A673 (cell line): ENCODE results near the gene UBE2G1. TPM values are rescaled to one million over a fixed set of nuclear protein-coding genes. Genes with fewer than 3 reads are reported as not detected.
A peak's percentile ranks its signal among the peaks of the same experiment; 100 is the strongest.

Experiments
- BruUV-seq: library from RNA; stranded (reverse); fragments of 400-500 nt; replicated peaks from 2 replicates; lab custom pipeline; 2021; lab: Mats Ljungman, UMichigan
- CTCF ChIA-PET: fragments of 300-600 bp; sonication (Branson Sonifier 250); formaldehyde crosslinking; loops from one replicate; lab custom pipeline; 2022; ENCODE audit warnings: antibody characterized with exemption; lab: Charles Lee
- POLR2A ChIA-PET: fragments of 300-600 bp; sonication (Branson Sonifier 250); formaldehyde crosslinking; loops from one replicate; lab custom pipeline; 2022; ENCODE audit warnings: antibody characterized with exemption; ENCODE audit not compliant: low non-redundant PET; lab: Charles Lee
- DNase-seq: peaks from one replicate; pipeline ENCODE4 v3.0.0-alpha.2; 2015; ENCODE audit warnings: low spot score
- H3K27ac ChIP-seq: fragments of 200-600 bp; sonication (generic); 2 replicates; pipeline ENCODE4 v1.5.1; 2016; ENCODE audit warnings: mixed run types, low read depth, mild to moderate bottlenecking, mixed read lengths, antibody characterized with exemption, low read length; ENCODE audit not compliant: poor library complexity, severe bottlenecking
- H3K27me3 ChIP-seq: fragments of 200-600 bp; sonication (generic); replicated peaks from 2 replicates; pipeline ENCODE4 v1.6.1; 2017; ENCODE audit warnings: mixed run types, low read depth, mild to moderate bottlenecking, mixed read lengths, antibody characterized with exemption, low read length; ENCODE audit not compliant: insufficient read depth, poor library complexity
- H3K36me3 ChIP-seq: fragments of 200-600 bp; sonication (generic); 2 replicates; pipeline ENCODE4 v1.6.1; 2016; ENCODE audit warnings: mixed run types, mild to moderate bottlenecking, mixed read lengths, antibody characterized with exemption, low read length; ENCODE audit not compliant: insufficient read depth, poor library complexity, severe bottlenecking
- H3K4me1 ChIP-seq: fragments of 200-600 bp; sonication (generic); 2 replicates; pipeline ENCODE4 v1.6.1; 2017; ENCODE audit warnings: mixed run types, mild to moderate bottlenecking, mixed read lengths, antibody characterized with exemption, low read length; ENCODE audit not compliant: insufficient read depth, poor library complexity, severe bottlenecking
- H3K4me3 ChIP-seq: fragments of 200-600 bp; sonication (generic); 2 replicates; pipeline ENCODE4 v1.5.1; 2016; ENCODE audit warnings: low read depth, mixed run types, mild to moderate bottlenecking, mixed read lengths, low read length; ENCODE audit not compliant: poor library complexity, severe bottlenecking
- H3K9me3 ChIP-seq: fragments of 200-600 bp; sonication (generic); 2 replicates; pipeline ENCODE4 v1.6.1; 2016; ENCODE audit warnings: mixed run types, low read depth, mild to moderate bottlenecking, mixed read lengths, antibody characterized with exemption, low read length; ENCODE audit not compliant: poor library complexity, severe bottlenecking
- CTCF ChIP-seq: fragments of 300-800, 200-600 bp; sonication (generic); conservative IDR thresholded peaks from 2 replicates; pipeline ENCODE4 v1.5.1; 2017; ENCODE audit warnings: low read depth, mild to moderate bottlenecking, antibody characterized with exemption, low read length, moderate library complexity, mixed read lengths
- EZH2 ChIP-seq: fragments of 200-600 bp; sonication (generic); IDR thresholded peaks from 2 replicates; pipeline ENCODE4 v1.6.1; 2017; ENCODE audit warnings: borderline replicate concordance, low read depth, mild to moderate bottlenecking, mixed read lengths, antibody characterized with exemption, low read length; ENCODE audit not compliant: poor library complexity, severe bottlenecking
- intact Hi-C: fragments of 100-400 bp; cut with micrococcal nuclease; formaldehyde crosslinking; loops from one replicate; pipeline ENCODE4 v1.10.0; 2022; ENCODE audit not compliant: unreplicated experiment
- total RNA-seq: library from RNA; stranded (reverse); gene quantifications from 2 replicates; pipeline ENCODE4 v1.2.3, GENCODE V29; 2021

Gene UBE2G1
- total RNA-seq, 1 experiment from 2014 or later, result 107 TPM

DNA sequence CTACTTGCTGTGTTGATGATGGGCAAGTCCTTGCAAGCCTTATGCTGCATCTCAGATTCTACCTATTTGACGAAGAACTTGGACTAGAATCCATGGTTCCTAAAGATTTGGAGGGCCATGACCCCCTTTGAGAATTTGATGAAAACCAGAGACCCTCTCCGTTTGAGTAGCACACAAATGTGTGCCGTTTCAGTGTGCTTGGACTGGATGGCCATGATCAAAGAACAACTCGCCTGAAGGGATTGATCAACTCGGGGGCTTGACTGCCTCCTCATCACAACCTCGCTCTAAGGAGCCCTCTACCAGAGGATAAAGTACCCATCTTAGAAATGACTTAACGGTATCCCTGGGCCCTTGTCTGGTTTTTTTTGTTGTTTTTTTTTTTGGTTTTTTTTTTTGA is 99.9 kb downstream of the UBE2G1 start:
- H3K9me3 ChIP-seq, result no peaks in the 10 kb centered on the region
- DNase-seq, result no peak
- H3K27me3 ChIP-seq, result no peaks in the 10 kb centered on the region
- H3K27ac ChIP-seq, result no peak overlapping the region
- intact Hi-C loops, result no loop called here
- peaks cover 9% of the 10 kb centered on the region for H3K36me3 ChIP-seq
- POLR2A ChIA-PET, result no interaction called here
- H3K4me3 ChIP-seq, result no peak overlapping the region
- CTCF ChIA-PET, result no interaction called here
- peaks cover 11% of the 10 kb centered on the region for H3K4me1 ChIP-seq
- TF ChIP-seq EZH2 (no peak), CTCF (no peak)
- no TSS peak for BruUV-seq

GRCh38 chr17:4263282-4264215 is 102.9 kb downstream of the UBE2G1 start, which contains the start of gene ANKFY1:
TSS of gene ANKFY1 (minus strand) at chr17:4263979. CDS start at chr17:4263941, 38 bp downstream.
- intact Hi-C loops, result no loop called here
- DNase-seq, result peak; percentile 97

GRCh38 chr17:4262703-4263102 is 103.8 kb downstream of the UBE2G1 start:
- ChIA-PET CTCF (no interaction called here), POLR2A (no interaction called here)
- no peak for DNase-seq
- intact Hi-C loops, result no loop called here
- peaks cover 29% of the 10 kb centered on the region for H3K9me3 ChIP-seq
- H3K4me1 ChIP-seq, result peaks cover 14% of the 10 kb centered on the region
- peaks cover 21% of the 10 kb centered on the region for H3K36me3 ChIP-seq
- TF ChIP-seq EZH2 (no peak), CTCF (no peak)
- BruUV-seq, result TSS peak; percentile 33
- peak overlapping the region; percentile 90 for H3K4me3 ChIP-seq
- H3K27me3 ChIP-seq, result no peaks in the 10 kb centered on the region
- H3K27ac ChIP-seq, result peak overlapping the region; percentile 86

More at GRCh38 chr17:4263282-4264215, 102.9 kb downstream of the UBE2G1 start, which contains the start of gene ANKFY1:
- Histone ChIP-seq H3K27me3 (no peaks in the 10 kb centered on the region), H3K9me3 (peaks cover 22% of the 10 kb centered on the region), H3K27ac (peak within 1 kb of the TSS; percentile 86), H3K4me3 (peak within 1 kb of the TSS; percentile 90), H3K36me3 (peaks cover 21% of the 10 kb centered on the region), H3K4me1 (peaks cover 14% of the 10 kb centered on the region)
- POLR2A ChIA-PET, result interaction anchor here (0.7 kb wide), 1 partner anchor 1256 kb away, joined by 3 read pairs; no protein-coding TSS in a partner anchor
- CTCF ChIA-PET, result interaction anchor here (0.6 kb wide), 1 partner anchor 19 kb away, joined by 3 read pairs; no protein-coding TSS in a partner anchor
- TF ChIP-seq EZH2 (no peak), CTCF (0 out of 2 replicates have a peak, but pooled peaks have one; percentile 26)
- no TSS peak for BruUV-seq
